Progenitor cell of endocrine pancreas (in vitro differentiated cells): ENCODE data around the gene PKD2L2. TPM values are rescaled to one million over a fixed set of nuclear protein-coding genes. Genes with fewer than 3 reads are reported as not detected.

Source experiments
- DNase-seq: peaks from one replicate; pipeline ENCODE4 v3.0.0; 2021; ENCODE audit warnings: low spot score; ENCODE audit not compliant: unreplicated experiment
- H3K27ac Mint-ChIP-seq: 2 replicates; pipeline ENCODE4 v1.8.0; 2021; ENCODE audit warnings: mild to moderate bottlenecking, moderate library complexity, mixed read lengths
- H3K27me3 Mint-ChIP-seq: 2 replicates; pipeline ENCODE4 v1.8.0; 2021; ENCODE audit warnings: mixed read lengths
- H3K36me3 Mint-ChIP-seq: 2 replicates; pipeline ENCODE4 v1.8.0; 2022; ENCODE audit warnings: mixed read lengths; ENCODE audit not compliant: insufficient read depth
- H3K4me1 Mint-ChIP-seq: 2 replicates; pipeline ENCODE4 v1.8.0; 2021; ENCODE audit warnings: low read depth, mixed read lengths
- H3K4me3 Mint-ChIP-seq: 2 replicates; pipeline ENCODE4 v1.8.0; 2021; ENCODE audit warnings: low read depth, mild to moderate bottlenecking, moderate library complexity, mixed read lengths
- H3K9me3 Mint-ChIP-seq: 2 replicates; pipeline ENCODE4 v1.8.0; 2021; ENCODE audit warnings: low read depth, mixed read lengths
- total RNA-seq: library from RNA; stranded (reverse); gene quantifications from 2 replicates; pipeline ENCODE4 v1.2.1, GENCODE V29; 2021
- TF ChIP-seq, protein P1 (sequence below): fragments of 200-600 bp; sonication (generic); IDR thresholded peaks from one replicate; pipeline ENCODE4 v1.5.0; 2021; ENCODE audit warnings: antibody characterized with exemption, mild to moderate bottlenecking; ENCODE audit not compliant: unreplicated experiment

The PKD2L2 gene
- total RNA-seq, 1 donor from 2014 or later, result not detected

DNA sequence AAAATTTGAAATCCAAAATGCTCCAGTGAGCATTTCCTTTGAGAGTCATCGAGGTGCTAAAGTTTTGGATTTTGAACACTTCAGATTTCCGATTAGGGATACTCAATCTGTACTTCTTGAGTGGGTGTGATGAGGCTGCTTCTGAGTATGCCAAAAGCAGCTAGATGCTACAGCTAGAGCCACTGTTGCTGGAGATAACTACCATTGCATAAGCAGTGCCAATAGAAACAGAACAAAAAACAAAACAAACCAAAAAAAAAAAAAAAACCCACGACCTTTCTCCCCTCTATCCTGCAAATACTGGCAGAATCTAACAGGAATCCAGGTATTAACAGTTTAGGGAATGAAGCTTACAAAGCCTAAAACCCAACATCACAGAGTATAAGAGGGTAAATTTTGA lies 43.5 kb downstream of the PKD2L2 start:
- DNase-seq, result no peak
- TF ChIP-seq, protein P1, sequence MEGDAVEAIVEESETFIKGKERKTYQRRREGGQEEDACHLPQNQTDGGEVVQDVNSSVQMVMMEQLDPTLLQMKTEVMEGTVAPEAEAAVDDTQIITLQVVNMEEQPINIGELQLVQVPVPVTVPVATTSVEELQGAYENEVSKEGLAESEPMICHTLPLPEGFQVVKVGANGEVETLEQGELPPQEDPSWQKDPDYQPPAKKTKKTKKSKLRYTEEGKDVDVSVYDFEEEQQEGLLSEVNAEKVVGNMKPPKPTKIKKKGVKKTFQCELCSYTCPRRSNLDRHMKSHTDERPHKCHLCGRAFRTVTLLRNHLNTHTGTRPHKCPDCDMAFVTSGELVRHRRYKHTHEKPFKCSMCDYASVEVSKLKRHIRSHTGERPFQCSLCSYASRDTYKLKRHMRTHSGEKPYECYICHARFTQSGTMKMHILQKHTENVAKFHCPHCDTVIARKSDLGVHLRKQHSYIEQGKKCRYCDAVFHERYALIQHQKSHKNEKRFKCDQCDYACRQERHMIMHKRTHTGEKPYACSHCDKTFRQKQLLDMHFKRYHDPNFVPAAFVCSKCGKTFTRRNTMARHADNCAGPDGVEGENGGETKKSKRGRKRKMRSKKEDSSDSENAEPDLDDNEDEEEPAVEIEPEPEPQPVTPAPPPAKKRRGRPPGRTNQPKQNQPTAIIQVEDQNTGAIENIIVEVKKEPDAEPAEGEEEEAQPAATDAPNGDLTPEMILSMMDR, result no peak
- H3K4me3 Mint-ChIP-seq, result no peak overlapping the region
- peaks cover 14% of the 10 kb centered on the region for H3K36me3 Mint-ChIP-seq
- no peak overlapping the region for H3K27ac Mint-ChIP-seq
- no peaks in the 10 kb centered on the region for H3K4me1 Mint-ChIP-seq
- H3K9me3 Mint-ChIP-seq, result no peaks in the 10 kb centered on the region
- no peaks in the 10 kb centered on the region for H3K27me3 Mint-ChIP-seq

DNA sequence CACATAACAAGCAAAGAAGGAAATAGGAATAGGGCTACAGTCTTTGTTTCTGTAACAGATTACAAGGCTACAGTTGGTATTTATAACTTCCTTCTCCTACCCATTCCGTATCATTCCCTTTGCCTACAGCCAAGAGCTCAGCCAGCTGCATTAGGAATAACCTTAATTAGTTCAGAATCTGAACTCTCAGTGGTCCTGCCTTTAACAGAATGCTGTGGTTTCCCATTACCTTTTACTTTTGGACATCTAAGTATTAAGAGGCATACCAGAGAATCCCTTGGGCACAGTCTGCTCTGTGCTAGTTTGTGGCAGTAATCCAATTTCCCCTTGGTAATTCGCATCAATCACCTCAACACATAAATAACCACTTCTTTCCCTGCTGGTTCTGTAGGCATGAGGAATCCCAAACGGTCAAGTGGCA lies 44.2 kb downstream of the PKD2L2 start:
- H3K4me1 Mint-ChIP-seq, result no peaks in the 10 kb centered on the region
- no peak overlapping the region for H3K27ac Mint-ChIP-seq
- TF ChIP-seq, protein P1, result no peak
- H3K36me3 Mint-ChIP-seq, result peaks cover 12% of the 10 kb centered on the region
- H3K4me3 Mint-ChIP-seq, result no peak overlapping the region
- H3K9me3 Mint-ChIP-seq, result no peaks in the 10 kb centered on the region
- no peaks in the 10 kb centered on the region for H3K27me3 Mint-ChIP-seq
- no peak for DNase-seq

DNA sequence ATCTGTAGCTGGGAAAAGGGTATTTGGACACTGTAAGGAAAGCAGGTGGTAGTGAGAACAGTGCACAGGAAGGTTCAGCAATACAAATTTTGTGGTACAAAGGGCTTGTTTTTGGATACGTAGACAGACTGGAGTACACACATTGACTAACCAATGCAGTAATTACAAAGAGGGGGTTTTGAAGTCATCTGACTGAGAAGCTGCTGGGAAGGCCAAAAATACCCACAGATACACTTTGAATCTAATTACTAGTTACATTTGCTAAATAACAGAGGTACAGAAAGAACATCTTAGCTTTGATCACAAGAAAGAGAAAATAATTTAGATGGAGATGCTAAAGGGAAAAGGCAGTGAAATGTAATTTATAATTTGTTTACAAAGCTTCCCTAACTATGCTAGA lies 45.9 kb downstream of the PKD2L2 start:
- DNase-seq, result no peak
- Mint-ChIP-seq H3K4me3 (no peak overlapping the region), H3K27ac (no peak overlapping the region), H3K27me3 (no peaks in the 10 kb centered on the region), H3K4me1 (no peaks in the 10 kb centered on the region), H3K9me3 (no peaks in the 10 kb centered on the region), H3K36me3 (peaks cover 19% of the 10 kb centered on the region)
- TF ChIP-seq, protein P1, result no peak

DNA sequence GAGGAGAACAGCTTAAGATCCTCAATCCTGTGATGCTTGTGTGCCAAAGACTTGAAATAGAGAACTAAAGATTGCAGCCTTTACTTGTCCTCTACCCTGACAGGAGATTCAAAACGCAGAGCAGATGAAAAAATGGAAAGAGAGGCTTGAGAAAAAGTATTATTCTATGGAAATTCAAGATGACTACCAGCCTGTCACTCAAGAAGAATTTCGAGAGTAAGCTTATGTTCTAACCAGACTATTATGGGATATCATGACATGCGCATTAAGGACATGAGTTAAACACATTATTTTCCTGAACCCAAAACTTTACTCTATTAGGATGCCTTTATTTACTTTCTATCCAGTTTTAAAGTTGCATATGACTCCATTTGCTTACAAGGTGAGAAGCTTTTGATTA lies 46.4 kb downstream of the PKD2L2 start:
- Mint-ChIP-seq H3K4me3 (no peak overlapping the region), H3K27me3 (no peaks in the 10 kb centered on the region), H3K36me3 (peaks cover 22% of the 10 kb centered on the region), H3K27ac (no peak overlapping the region), H3K9me3 (no peaks in the 10 kb centered on the region), H3K4me1 (no peaks in the 10 kb centered on the region)
- DNase-seq, result no peak
- TF ChIP-seq, protein P1, result no peak

DNA sequence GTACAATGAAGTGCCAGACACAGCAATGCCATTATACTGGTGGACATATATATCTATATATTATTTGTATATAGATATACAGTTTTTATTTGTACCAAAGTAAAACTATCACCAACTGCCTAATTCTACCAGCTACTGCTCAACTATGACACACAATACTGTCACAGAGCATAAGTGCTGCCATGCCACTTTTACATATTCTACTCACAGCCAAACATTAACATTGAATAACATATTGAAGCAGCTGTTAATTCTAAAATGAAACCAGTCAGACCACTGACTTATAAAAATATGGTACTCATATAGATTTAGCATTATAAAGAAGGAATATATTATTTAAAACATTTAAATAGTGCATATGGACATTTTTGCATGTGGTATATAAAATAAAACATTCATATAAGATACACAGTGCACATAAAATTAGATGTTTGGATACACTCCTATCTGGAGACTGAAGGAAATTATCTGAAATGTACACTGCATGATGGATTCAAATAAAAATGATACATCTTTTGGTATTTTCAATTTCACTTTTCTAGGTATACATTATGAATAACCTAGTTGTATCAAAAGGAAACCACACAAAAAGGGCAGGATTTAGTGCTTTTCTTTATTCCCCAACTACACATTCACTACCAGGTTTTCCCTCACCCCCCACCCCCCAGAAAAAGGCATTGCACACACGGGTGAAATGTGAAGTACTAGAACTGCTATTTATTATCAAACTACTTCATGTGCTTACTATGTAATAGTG lies 48.9 kb downstream of the PKD2L2 start:
- no peak overlapping the region for H3K4me3 Mint-ChIP-seq
- H3K27me3 Mint-ChIP-seq, result no peaks in the 10 kb centered on the region
- no peaks in the 10 kb centered on the region for H3K9me3 Mint-ChIP-seq
- TF ChIP-seq, protein P1, result no peak
- no peak overlapping the region for H3K27ac Mint-ChIP-seq
- H3K4me1 Mint-ChIP-seq, result no peaks in the 10 kb centered on the region
- peaks cover 39% of the 10 kb centered on the region for H3K36me3 Mint-ChIP-seq
- no peak for DNase-seq
